Measurements from ENCODE around the gene DPYSL4.
"Not testable (repeated sequence)": the region's sequence is repeated elsewhere in the genome, so short reads cannot be mapped to it uniquely, and the experiment has no call there.

The DPYSL4 gene

GRCh38 chr10:132207536-132208461 lies 21.1 kb downstream of the DPYSL4 start:
- DNase-seq (ENCODE audit: low read depth), result no peak

- DNase-seq (ENCODE audit: low read depth), result no peak
Observed at GRCh38 chr10:132208462-132209050, 21.8 kb downstream of the DPYSL4 start.

GRCh38 chr10:132209130-132209529 lies 22.4 kb downstream of the DPYSL4 start:
- no peak for DNase-seq (ENCODE audit: low read depth)

- DNase-seq (ENCODE audit: low read depth), result no peak
Observed at GRCh38 chr10:132209978-132210530, 23.3 kb downstream of the DPYSL4 start.

- no peak for DNase-seq (ENCODE audit: low read depth)
Observed at GRCh38 chr10:132210766-132211165, 24.0 kb downstream of the DPYSL4 start.

GRCh38 chr10:132211246-132211645 lies 24.5 kb downstream of the DPYSL4 start:
- no peak for DNase-seq (ENCODE audit: low read depth)

- DNase-seq (ENCODE audit: low read depth), result no peak
Observed at GRCh38 chr10:132212816-132213215, 26.1 kb downstream of the DPYSL4 start.

- no peak for DNase-seq (ENCODE audit: low read depth)
Observed at GRCh38 chr10:132213917-132214316, 27.2 kb downstream of the DPYSL4 start.

GRCh38 chr10:132216441-132216840 lies 29.7 kb downstream of the DPYSL4 start:
- not testable (repeated sequence) for DNase-seq (ENCODE audit: low read depth)

- DNase-seq (ENCODE audit: low read depth), result no peak
Observed at GRCh38 chr10:132219486-132219885, 32.7 kb downstream of the DPYSL4 start.

GRCh38 chr10:132220061-132220460 lies 33.3 kb downstream of the DPYSL4 start:
- DNase-seq (ENCODE audit: low read depth), result no peak

- DNase-seq (ENCODE audit: low read depth), result not testable (repeated sequence)
Observed at GRCh38 chr10:132220996-132221395, 34.2 kb downstream of the DPYSL4 start.

GRCh38 chr10:132222726-132223125 lies 36.0 kb downstream of the DPYSL4 start:
- DNase-seq (ENCODE audit: low read depth), result no peak

- DNase-seq (ENCODE audit: low read depth), result peak; percentile 37
Observed at GRCh38 chr10:132223156-132223590, 36.4 kb downstream of the DPYSL4 start.

GRCh38 chr10:132223611-132224342 lies 37.0 kb downstream of the DPYSL4 start:
- DNase-seq (ENCODE audit: low read depth), result no peak

- no peak for DNase-seq (ENCODE audit: low read depth)
Observed at GRCh38 chr10:132224343-132225072, 37.8 kb downstream of the DPYSL4 start.

- DNase-seq (ENCODE audit: low read depth), result no peak
Observed at GRCh38 chr10:132225073-132225848, 38.5 kb downstream of the DPYSL4 start.

GRCh38 chr10:132225849-132226205 lies 39.1 kb downstream of the DPYSL4 start:
- no peak for DNase-seq (ENCODE audit: low read depth)

- no peak for DNase-seq (ENCODE audit: low read depth)
Observed at GRCh38 chr10:132226586-132227405, 40.0 kb downstream of the DPYSL4 start.

- DNase-seq (ENCODE audit: low read depth), result no peak
Observed at GRCh38 chr10:132227851-132228390, 41.2 kb downstream of the DPYSL4 start.

Measured in stimulated activated CD8-positive, alpha-beta memory T cell treated with anti-CD3 and anti-CD28 coated beads, Interleukin-7, amount 100 ng/mL, for 24 hours (primary cell).